GM10266 (cell line): ENCODE results near the gene LRP2.

Experiments
- DNase-seq: peaks from one replicate; pipeline ENCODE4 v3.0.0; 2012; ENCODE audit errors: extremely low spot score
- CTCF ChIP-seq: IDR thresholded peaks from 2 replicates; pipeline ENCODE4 v1.5.1; 2012; ENCODE audit warnings: mild to moderate bottlenecking, low read depth; ENCODE audit not compliant: control insufficient read depth, insufficient read depth; ENCODE audit errors: missing control alignments

Gene LRP2

GRCh38 chr2:169362894-169363559 is 693 bp upstream of the LRP2 start:
- DNase-seq: peak; percentile 31
- no peak for TF ChIP-seq CTCF

- DNase-seq: peak; percentile 20
- no peak for TF ChIP-seq CTCF
These were observed 622 bp downstream of the LRP2 start for GRCh38 chr2:169361706-169362117.

GRCh38 chr2:169360984-169361705 is 1.2 kb downstream of the LRP2 start:
- DNase-seq: no peak
- TF ChIP-seq CTCF: no peak

GRCh38 chr2:169358016-169358415 is 4.3 kb downstream of the LRP2 start:
- no peak for TF ChIP-seq CTCF
- no peak for DNase-seq

GRCh38 chr2:169354244-169354643 is 8.1 kb downstream of the LRP2 start:
- TF ChIP-seq CTCF: no peak
- DNase-seq: no peak

GRCh38 chr2:169351725-169352124 is 10.6 kb downstream of the LRP2 start:
- DNase-seq: no peak
- no peak for TF ChIP-seq CTCF

- TF ChIP-seq CTCF: no peak
- DNase-seq: no peak
These were observed 12.8 kb downstream of the LRP2 start for GRCh38 chr2:169349535-169349934.
